MM.1S (cell line): ENCODE results near the gene VAMP7.

Source experiments
- CTCF ChIP-seq: fragments of 300-600 bp; sonication (generic); IDR thresholded peaks from 2 replicates; pipeline ENCODE4 v1.5.1; 2016; ENCODE audit warnings: antibody characterized with exemption, low read length, mixed read lengths
- EZH2 ChIP-seq: fragments of 300-600 bp; sonication (generic); optimal IDR thresholded peaks from 2 replicates; pipeline ENCODE3; 2017; ENCODE audit warnings: low read depth, mild to moderate bottlenecking, antibody characterized with exemption, low read length, mixed read lengths

DNA sequence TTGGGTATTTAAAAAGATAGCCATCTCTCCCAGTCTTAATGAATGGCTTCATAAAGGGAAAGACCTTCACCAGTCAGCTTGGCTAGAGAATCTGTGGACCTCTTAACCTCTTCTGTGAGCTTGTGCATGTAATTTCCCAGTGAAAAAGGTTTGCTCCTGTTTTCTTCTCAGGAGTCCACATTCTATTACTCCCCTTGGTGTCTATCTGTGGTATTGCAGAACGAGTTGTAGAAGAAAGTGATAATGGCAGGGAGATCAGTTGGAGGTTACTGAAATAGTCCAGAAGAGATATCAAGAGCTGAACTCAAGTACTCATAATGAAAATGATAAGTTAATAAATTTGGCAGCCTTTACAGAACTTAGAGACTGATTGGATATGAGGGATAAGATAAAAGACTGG is 16.5 kb upstream of the VAMP7 start:
- TF ChIP-seq CTCF (peak; percentile 39), EZH2 (no peak)
